Measurements from ENCODE around the gene CLDN9. TPM values are rescaled to one million over a fixed set of nuclear protein-coding genes. Genes with fewer than 3 reads are reported as not detected.

The CLDN9 gene
- total RNA-seq, 1 experiment from 2014 or later, result 1.3 TPM

DNA sequence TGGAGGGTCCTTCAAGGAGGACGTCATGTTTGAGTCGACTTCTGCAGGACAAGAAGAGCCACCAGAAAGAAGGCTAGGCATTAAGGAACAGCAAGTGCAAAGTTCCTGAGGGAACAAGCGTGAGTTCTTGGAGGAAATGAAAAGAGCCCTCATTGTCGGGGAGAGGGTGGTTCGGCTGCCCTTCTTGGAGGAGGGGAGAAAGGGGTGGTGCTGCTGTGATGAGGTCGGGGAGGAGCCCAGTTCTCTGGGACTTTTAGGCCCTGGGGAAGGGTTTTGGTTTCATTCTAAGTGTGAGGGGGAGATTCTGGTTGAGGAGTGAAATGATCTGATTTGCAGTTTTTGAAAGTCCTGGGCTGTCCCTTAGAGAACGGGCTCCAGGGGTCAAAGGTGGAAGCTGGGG is 19.9 kb downstream of the CLDN9 start:
- no peak overlapping the region for H3K14ac ChIP-seq (ENCODE audit: insufficient read depth, low read length)
- no peak overlapping the region for H2BK20ac ChIP-seq (ENCODE audit: low read depth, low read length, poor library complexity, severe bottlenecking)
- no peak overlapping the region for H3K4me2 ChIP-seq (ENCODE audit: insufficient read depth, insufficient read length, low read length)
- H3K36me3 Mint-ChIP-seq (ENCODE audit: insufficient read depth in 1 of 3, low read depth in 3 of 3), result peaks cover 3 to 14% (median 14%) of the 10 kb centered on the region in 3 experiments; a peak in 6 of 7 replicates
- peak overlapping the region in 1 of 3 experiments; percentile 2; a peak in 2 of 7 replicates for H3K27ac Mint-ChIP-seq
- H3K4ac ChIP-seq (ENCODE audit: low read depth, low read length), result no peak overlapping the region
- no peak overlapping the region for H3T11ph ChIP-seq (ENCODE audit: low read length)
- TF ChIP-seq, protein P1, sequence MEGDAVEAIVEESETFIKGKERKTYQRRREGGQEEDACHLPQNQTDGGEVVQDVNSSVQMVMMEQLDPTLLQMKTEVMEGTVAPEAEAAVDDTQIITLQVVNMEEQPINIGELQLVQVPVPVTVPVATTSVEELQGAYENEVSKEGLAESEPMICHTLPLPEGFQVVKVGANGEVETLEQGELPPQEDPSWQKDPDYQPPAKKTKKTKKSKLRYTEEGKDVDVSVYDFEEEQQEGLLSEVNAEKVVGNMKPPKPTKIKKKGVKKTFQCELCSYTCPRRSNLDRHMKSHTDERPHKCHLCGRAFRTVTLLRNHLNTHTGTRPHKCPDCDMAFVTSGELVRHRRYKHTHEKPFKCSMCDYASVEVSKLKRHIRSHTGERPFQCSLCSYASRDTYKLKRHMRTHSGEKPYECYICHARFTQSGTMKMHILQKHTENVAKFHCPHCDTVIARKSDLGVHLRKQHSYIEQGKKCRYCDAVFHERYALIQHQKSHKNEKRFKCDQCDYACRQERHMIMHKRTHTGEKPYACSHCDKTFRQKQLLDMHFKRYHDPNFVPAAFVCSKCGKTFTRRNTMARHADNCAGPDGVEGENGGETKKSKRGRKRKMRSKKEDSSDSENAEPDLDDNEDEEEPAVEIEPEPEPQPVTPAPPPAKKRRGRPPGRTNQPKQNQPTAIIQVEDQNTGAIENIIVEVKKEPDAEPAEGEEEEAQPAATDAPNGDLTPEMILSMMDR (conservative IDR thresholded peaks at IDR 0.05), result no peak
- H3K4me1 ChIP-seq (ENCODE audit: insufficient read depth, low read length), result no peaks in the 10 kb centered on the region
- H4K5ac ChIP-seq (ENCODE audit: insufficient read length, low read depth, low read length), result no peak overlapping the region
- H3K27me3 Mint-ChIP-seq (ENCODE audit: low read depth), result peaks cover 29% of the 10 kb centered on the region
- peaks cover 20 to 36% of the 10 kb centered on the region in 2 experiments for H3K4me1 Mint-ChIP-seq
- no peaks in the 10 kb centered on the region for H3K9me3 ChIP-seq (ENCODE audit: control insufficient read depth, low read depth, low read length)
- H3K79me1 ChIP-seq (ENCODE audit: insufficient read depth, low read depth, low read length, poor library complexity, severe bottlenecking), result no peaks in the 10 kb centered on the region
- H3K9me3 Mint-ChIP-seq, result no peaks in the 10 kb centered on the region
- no peak overlapping the region; a peak in 1 of 5 replicates for H3K4me3 Mint-ChIP-seq
- no peak overlapping the region for H4K91ac ChIP-seq (ENCODE audit: insufficient read length, low read depth, low read length)
- H4K8ac ChIP-seq (replicated peaks; ENCODE audit: insufficient read length, low read depth, low read length), result no peak overlapping the region
- no CpG with 5 or more reads among the region's 7 CpGs for WGBS (ENCODE audit: extremely low coverage, insufficient read length, low lambda C conversion rate)
- peaks cover 3% of the 10 kb centered on the region for H4K20me1 ChIP-seq (ENCODE audit: control insufficient read depth, insufficient read depth, insufficient read length)
- H3K56ac ChIP-seq (ENCODE audit: insufficient read length, low read depth, low read length), result no peak overlapping the region
- no peak for DNase-seq
- H2BK12ac ChIP-seq (ENCODE audit: insufficient read length, low read depth, low read length), result no peak overlapping the region
- no peak overlapping the region for H2AK5ac ChIP-seq (ENCODE audit: insufficient read length, low read length)
- H3K23me2 ChIP-seq (ENCODE audit: insufficient read length, low read depth, low read length, poor library complexity, severe bottlenecking), result peaks cover 7% of the 10 kb centered on the region
- no peak overlapping the region for H2AFZ ChIP-seq (ENCODE audit: low read length)
- H3K27me3 ChIP-seq (ENCODE audit: insufficient read depth, low read length), result no peaks in the 10 kb centered on the region
- no peak overlapping the region for H2BK120ac ChIP-seq (ENCODE audit: low read depth, low read length, poor library complexity, severe bottlenecking)
- no peak overlapping the region for H3K9ac ChIP-seq (ENCODE audit: extremely low read depth, insufficient read length, low read length)
- H3K79me2 ChIP-seq (ENCODE audit: insufficient read depth, low read length), result no peaks in the 10 kb centered on the region
- H2BK15ac ChIP-seq (ENCODE audit: low read depth, low read length), result no peak overlapping the region
- H3K18ac ChIP-seq (ENCODE audit: insufficient read length, low read depth, low read length), result no peak overlapping the region
- H2BK5ac ChIP-seq (ENCODE audit: insufficient read length, low read length), result no peak overlapping the region
- no peak overlapping the region for H3K27ac ChIP-seq (ENCODE audit: insufficient read length, low read depth, low read length)
- H3K23ac ChIP-seq (ENCODE audit: insufficient read length, low read depth, low read length), result no peak overlapping the region
